MV-4-11 (cell line): ENCODE data around the gene FAM193A.
"Not testable (repeated sequence)": the region's sequence is repeated elsewhere in the genome, so short reads cannot be mapped to it uniquely, and the experiment has no call there.

ENCODE experiments used
- DNase-seq: peaks from one replicate; lab custom pipeline; 2025; lab: John Stamatoyannopoulos, UW

FAM193A gene

GRCh38 chr4:2514944-2515343 is 21.5 kb upstream of the FAM193A start:
- DNase-seq, result not testable (repeated sequence)

GRCh38 chr4:2515830-2516550 is 20.5 kb upstream of the FAM193A start:
- DNase-seq, result no peak

GRCh38 chr4:2516635-2517034 is 19.8 kb upstream of the FAM193A start:
- no peak for DNase-seq

- DNase-seq, result no peak
Measured at GRCh38 chr4:2526559-2526958, 9.9 kb upstream of the FAM193A start.

- DNase-seq, result no peak
Measured at GRCh38 chr4:2534904-2535375, 1.5 kb upstream of the FAM193A start.

GRCh38 chr4:2535376-2536192 is 863 bp upstream of the FAM193A start:
- peak; percentile 85 for DNase-seq

GRCh38 chr4:2537011-2537830 is 774 bp downstream of the FAM193A start:
- DNase-seq, result no peak

GRCh38 chr4:2543580-2544191 is 7.2 kb downstream of the FAM193A start:
- not testable (repeated sequence) for DNase-seq

- DNase-seq, result no peak
Measured at GRCh38 chr4:2545321-2546013, 9.0 kb downstream of the FAM193A start.

- no peak for DNase-seq
Measured at GRCh38 chr4:2546286-2546823, 9.9 kb downstream of the FAM193A start.

- DNase-seq, result not testable (repeated sequence)
Measured at GRCh38 chr4:2546961-2547691, 10.7 kb downstream of the FAM193A start.

GRCh38 chr4:2551118-2551517 is 14.7 kb downstream of the FAM193A start:
- DNase-seq, result no peak

GRCh38 chr4:2552806-2553205 is 16.4 kb downstream of the FAM193A start:
- no peak for DNase-seq

- DNase-seq, result no peak
Measured at GRCh38 chr4:2558301-2558700, 21.9 kb downstream of the FAM193A start.

- no peak for DNase-seq
Measured at GRCh38 chr4:2560167-2560566, 23.7 kb downstream of the FAM193A start.

GRCh38 chr4:2565533-2565932 is 29.1 kb downstream of the FAM193A start:
- DNase-seq, result no peak

- no peak for DNase-seq
Measured at GRCh38 chr4:2570036-2570435, 33.6 kb downstream of the FAM193A start.

GRCh38 chr4:2570551-2571222 is 34.2 kb downstream of the FAM193A start:
- DNase-seq, result no peak

- no peak for DNase-seq
Measured at GRCh38 chr4:2572076-2572475, 35.6 kb downstream of the FAM193A start.

GRCh38 chr4:2572866-2573265 is 36.4 kb downstream of the FAM193A start:
- DNase-seq, result no peak
